CD4-positive, alpha-beta T cell treated with Interleukin-10 for 1 hour (primary cell): ENCODE results near the gene LOC101059915.
"Not testable (repeated sequence)": the region's sequence is repeated elsewhere in the genome, so short reads cannot be mapped to it uniquely, and the experiment has no call there.

Source experiments
- DNase-seq: peaks from one replicate; pipeline ENCODE4 v3.0.0-alpha.2; 2020

Gene LOC101059915

DNA sequence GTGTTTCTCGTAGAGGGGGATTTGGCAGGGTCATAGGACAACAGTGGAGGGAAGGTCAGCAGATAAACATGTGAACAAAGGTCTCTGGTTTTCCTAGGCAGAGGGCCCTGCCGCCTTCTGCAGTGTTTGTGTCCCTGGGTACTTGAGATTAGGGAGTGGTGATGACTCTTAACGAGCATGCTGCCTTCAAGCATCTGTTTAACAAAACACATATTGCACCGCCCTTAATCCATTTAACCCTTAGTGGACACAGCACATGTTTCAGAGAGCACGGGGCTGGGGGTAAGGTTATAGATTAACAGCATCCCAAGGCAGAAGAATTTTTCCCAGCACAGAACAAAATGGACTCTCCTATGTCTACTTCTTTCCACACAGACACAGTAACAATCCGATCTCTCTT lies 22.9 kb upstream of the LOC101059915 start:
- DNase-seq: not testable (repeated sequence)

DNA sequence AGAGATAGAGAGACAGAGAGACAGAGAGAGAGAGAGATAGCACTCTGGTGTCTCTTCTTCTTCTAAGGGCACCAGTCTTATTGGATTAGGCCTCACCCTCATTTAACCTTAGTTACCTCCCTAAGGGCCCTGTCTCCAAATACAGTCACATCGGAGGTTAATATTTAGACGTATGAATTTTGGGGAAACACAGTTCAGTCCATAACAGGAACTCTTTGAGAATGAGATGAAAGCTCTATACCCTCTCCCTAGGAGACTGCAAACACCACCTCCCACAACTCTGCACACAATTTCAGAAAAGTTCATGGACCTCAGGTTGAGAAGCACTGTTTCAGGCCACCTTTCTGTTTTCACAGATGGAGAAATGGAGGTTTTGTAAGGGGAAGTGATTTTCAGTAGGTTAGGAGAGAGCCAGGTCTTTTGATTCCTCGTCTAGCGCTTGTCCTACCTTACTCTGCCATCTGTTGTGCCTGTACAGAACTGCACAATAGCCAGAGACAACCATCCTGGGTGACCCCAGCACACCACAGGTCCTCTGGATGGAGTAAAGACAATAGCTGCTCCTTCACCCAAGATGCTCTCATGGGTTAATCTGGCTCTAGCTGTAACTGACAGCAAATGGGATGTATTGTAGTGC lies 16.9 kb upstream of the LOC101059915 start:
- peak; percentile 54 for DNase-seq

DNA sequence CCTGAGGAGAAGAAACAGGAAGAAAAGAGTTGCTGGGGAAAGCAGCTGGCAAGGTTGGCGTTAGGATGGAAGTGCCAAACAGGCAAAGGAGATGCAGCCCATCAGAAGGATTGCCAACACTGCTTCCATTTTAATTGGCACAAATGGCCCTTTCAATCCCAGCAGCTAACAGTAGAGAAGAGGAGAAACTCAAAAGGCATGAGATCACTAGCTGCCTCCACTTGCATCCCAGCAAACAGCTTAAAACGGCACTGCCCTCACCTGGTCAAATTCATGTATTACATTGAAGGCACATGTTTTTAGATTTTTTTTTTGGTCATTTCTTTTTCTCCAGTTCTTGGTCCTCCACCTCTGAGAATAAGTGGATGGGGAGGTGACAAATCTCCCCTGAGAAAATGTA lies 14.9 kb upstream of the LOC101059915 start:
- peak; percentile 69 for DNase-seq

DNA sequence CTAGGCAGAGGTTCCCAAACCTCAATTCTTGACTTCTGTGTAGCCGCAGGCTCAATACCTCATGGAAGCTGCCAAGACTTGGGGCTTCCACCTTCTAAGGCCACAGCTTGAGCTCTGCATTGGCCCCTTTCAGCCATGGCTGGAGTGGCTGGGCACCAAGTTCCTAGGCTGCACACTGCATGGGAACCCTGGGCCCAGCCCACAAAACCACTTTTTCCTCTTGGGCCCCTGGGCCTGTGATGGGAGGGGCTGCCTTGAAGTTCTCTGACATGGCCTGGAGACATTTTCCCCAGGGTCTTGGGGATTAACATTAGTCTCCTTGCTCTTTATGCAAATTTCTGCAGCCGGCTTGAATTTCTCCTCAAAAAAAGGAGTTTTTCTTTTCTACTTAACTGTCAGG lies 14.0 kb upstream of the LOC101059915 start:
- no peak for DNase-seq

DNA sequence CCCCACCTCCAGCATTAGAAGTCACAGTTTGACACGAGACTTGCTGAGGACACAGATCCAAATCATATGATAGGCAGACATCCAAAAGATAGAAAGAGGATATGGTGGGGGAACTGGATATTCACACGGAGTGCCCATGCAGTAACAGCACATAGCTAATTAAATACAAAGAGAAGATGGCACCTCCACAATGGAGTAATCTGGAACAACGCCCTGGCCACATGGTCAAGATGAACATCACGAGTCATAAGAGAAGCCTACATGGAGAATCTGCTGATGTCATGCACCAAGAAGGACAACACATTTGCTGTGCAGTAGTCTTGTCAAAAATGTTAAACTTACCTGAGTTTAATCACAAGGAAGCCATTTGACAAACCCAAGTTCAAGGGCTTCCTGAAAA lies 10.1 kb upstream of the LOC101059915 start:
- no peak for DNase-seq

DNA sequence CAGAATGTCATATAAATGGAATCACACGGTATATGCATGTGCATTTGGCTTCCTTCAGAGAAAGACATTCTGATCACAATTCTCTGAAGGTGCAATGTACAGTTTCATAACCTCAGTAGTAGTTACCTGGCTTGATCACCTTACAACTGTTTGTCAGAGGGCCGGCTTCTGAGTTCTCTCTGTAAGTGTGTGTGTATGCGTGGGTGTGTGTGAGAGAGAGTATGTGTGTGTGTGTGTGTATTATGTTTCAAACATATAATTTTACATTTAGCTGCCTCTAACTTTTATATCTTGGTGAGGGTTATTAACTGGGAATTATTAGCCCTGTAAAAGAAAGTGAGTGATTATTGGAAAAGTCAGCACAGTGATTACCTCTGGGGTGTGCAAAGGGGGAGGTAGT lies 8.0 kb upstream of the LOC101059915 start:
- no peak for DNase-seq

DNA sequence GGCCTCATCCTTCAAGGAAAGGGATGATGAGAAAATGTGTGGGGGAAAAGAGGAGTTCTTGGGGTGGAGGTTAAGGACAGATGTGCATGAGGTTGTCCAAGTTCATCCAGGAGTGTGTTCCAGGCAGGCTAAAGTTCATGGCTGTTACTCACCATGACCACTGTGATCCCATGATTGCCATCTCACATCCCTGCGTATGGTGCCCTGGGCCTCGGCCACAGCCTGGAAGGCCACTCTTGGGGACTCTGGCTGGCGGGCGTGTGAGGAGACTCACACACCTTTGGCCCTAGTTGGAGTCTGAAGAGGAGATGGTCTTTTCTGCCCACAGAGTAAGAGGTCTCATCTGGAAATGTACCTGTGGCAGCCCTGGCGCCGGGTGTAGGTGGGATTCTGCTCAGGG lies 7.4 kb upstream of the LOC101059915 start:
- DNase-seq: no peak

DNA sequence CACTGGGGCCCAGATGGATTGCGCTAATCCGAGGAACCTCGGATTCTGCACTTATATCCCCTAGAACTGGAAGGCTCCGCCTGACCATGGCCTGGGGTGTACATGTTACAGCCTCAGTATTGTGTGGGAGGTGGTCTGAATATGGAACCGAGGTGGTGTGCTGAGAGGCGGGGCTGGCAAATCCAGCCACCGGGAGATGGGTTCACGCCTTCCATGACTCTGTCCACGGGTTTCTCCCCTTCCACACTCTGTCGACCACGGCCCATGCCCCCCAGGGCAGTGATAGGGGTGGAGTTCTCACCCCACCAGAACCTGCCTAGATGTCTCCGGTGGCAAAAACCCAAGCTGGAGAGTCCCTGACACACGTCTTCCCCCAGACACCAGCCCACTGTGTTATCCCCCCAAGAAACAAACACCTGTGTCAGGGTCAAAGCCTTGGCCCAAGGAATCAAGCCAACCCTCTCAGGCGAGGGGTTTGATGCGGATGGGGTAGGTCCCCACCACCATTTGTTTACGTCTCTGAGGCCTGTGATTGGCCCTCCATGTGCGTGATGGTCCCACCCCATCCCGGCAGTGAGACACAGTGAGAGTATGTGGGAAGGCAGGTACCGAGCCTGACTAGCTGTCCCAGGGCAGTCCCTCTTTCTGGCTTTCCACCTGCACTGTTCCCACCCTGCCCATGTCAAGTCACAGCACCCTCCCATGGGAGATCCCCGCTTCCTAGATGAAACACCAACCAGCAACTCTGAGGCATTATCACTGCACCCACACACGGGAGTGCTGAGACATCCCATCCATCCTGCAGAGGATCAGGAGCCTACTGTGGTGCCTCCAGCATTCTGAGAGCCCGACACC lies 6.6 kb upstream of the LOC101059915 start:
- no peak for DNase-seq

DNA sequence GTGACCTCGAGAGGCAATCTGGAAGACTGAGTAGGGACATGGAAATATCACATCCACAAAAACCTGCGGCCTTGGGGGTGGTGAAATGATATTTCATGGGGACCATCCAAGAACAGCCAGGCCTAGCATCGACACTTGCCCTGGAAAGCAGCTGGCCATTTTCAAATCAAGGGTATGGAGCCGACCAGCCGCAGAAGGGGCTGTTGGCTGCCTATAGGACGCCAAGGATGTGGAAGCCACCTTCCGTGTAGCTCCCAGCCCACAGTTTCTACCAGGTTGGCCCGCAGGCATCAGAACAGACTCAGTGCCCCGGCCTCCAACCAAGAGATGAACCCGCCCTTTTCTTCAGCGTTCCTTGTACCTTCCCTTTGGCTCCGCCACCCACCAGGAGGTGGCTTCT lies 5.4 kb upstream of the LOC101059915 start:
- DNase-seq: no peak

DNA sequence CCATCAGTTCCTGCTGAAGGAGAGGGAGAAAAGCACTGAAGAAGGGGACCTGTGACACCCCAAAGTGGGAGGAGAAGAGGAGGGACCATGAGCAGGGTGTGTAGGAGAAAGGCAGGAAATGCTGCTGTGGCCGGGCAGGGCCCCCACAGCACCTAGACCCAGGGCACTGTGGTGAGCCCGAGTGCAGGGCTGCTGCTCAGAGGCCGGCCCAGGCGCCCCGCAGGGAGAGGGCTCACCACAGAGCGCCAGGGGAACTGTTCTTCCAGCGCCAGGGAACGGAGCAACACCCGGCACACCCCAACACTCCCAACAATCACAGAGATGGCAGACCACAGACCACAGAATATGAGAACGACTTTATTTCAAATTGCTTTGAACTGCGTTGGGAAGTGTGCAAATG lies 4.7 kb upstream of the LOC101059915 start:
- DNase-seq: peak; percentile 11

DNA sequence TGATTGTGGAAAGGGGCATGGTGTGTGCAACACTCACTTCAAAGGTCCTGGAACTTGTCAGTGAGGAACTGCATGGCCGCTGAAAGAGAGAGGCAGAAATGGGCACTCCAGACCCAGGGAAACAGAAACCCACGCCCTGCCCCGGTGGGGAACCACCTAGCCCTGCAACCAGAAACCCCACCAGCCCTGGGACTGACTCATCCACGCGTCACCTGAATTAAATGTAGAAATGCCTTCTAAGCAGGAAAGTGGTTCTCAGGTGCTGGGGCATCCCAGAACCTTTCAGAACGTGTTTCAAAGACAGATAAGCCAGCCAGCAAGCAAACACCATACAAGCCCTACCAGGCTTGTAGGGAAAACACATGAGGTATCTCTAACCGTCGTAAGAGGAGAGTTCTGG lies 4.1 kb upstream of the LOC101059915 start:
- DNase-seq: peak; percentile 41

DNA sequence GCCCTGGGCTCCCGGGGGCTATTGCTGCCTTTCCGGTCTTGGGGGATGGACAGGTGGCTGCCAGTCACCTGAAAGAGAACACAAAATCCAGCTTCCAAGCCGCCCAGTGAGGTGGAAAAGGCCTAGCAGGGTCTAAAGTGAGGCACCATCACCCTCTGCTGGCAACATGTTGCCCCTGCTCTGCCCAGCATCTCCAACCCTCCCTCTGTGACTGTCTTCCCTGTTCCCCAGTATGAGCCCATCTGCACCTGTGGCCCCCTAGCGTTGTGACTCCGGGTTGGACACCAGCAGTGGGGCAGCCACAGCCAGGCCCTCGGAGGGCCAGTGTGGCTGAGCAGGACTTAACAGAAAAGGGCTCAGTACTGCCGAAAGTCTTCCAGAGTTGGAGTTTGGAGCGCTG lies 3.1 kb upstream of the LOC101059915 start:
- not testable (repeated sequence) for DNase-seq

DNA sequence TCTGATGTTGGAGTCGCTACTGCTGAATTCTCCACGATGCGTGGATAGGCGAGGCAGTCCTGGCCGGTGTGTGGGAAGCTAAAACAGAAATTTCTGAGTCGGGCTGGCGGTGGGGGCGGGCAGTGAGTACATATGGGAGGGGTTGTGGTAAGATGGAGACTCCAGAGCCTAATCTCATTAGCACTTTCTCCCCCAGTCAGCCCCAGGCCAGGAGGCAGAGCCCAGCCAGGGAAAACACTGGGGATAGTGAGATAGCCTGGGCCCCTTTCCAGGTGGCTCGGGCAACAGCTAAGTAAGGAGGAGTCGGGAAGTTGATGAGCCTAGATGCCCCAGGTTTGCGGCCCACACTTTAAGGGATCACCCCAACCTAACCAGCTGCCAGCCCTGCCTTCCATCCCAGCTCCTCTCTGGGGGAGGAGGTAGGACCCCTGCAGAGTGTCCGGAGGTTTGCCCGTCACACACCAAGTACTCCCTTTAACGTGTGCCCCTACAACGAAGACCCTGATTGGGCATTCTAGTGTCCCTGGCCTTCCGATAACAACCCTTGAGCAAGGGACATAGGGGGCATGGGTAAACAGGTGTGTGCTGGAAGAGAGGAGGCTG lies 2.4 kb upstream of the LOC101059915 start:
- DNase-seq: no peak

DNA sequence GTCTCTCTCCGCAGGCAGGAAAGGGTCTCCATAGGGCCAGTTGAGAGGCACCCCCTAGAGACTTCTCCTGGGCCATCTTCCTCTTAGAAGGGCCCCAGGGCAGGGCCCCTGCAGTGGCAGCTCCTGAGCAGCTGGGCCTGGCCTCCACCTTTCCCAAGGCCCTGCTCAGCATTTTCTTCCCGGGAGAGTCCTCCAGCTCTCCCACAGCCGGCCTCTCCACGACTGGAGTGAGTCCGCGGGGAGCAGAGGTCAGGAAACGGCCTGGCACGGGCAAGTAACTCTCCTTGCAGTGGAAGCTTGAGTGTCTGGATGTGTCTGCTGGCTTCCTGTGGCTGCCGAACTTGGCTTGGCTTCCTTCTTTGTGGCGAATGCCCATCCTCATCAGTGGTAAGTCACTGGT lies 1.6 kb upstream of the LOC101059915 start:
- DNase-seq: no peak

DNA sequence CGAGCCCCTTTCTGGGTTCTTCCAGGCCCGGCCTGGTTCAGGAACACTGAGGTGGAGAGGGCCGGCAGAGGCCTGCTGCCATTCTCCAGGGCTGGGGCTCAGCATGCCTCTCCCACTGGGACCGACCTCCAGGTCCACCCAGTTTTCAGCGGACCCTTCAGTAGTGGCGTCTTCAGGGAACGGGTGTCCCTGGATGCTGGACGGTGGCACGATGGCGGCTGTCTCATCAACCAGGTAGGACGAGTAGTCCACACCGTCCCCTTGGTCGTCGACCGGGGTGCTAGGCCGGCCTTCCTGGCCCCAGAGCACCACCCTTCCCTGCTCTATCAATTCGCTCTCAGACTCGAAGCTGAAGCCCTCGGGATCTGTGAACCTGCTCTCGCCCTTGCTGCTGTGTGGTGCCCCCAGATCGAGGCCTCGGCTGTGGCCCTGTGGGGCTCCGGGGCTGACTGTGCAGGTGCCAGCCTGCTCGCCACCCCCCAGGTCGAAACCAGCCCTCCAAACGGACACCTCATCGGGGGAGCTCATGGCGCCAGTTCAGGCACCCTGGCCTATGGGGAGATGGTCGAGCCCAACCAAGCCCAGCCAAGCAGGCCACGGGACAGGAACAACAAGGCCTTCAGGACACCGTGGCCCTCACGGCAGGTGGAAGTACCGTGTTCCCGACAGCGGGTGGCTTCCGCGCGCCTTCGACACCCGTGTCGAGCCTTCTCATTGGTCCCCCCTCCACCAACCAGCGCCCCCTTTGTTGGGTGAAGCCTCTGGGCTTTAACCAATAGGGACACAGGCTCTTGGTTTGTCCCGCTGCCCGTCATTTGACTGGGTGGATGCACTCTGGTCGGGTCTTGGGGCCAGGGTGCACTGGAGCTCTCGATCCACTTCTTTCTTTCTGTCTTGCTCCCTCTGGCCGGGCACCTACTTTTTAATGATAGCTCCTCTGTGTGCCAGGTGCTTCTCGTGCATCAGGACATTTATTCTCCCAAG lies 814 bp upstream of the LOC101059915 start:
- no peak for DNase-seq

DNA sequence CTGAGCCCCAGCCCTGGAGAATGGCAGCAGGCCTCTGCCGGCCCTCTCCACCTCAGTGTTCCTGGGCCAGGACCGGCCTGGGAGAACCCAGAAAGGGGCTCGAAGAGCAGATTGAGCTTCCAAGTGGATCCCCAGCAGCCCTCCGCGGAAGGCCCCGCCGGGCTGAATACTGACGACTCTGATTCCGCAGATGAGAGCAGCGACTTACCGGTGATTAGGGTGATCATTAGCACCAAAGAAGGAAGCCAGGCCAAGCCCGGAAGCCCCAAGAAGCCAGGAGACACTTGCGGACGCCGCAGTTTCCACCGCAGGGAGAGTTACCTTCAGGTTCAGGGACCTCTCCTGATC lies 876 bp downstream of the LOC101059915 start:
- no peak for DNase-seq

DNA sequence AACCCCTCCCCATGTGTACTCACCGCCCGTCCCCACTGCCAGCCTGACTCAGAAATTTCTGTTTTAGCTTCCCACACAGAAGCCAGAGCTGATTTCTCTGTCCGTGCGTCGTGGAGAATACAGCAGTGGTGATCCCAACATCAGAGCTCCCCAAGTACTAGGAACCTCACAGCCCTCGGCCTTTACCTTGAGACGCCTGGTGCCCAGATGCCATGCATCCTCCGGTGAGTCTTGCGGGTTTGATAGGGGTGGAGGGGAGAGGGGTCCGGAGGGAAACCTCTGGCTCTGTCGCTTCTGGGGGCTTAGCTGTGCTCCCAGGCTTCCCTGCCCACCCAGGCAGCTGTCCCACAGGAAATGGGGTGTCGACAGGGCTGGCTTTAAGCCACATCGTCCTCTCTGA lies 2.1 kb downstream of the LOC101059915 start:
- no peak for DNase-seq

DNA sequence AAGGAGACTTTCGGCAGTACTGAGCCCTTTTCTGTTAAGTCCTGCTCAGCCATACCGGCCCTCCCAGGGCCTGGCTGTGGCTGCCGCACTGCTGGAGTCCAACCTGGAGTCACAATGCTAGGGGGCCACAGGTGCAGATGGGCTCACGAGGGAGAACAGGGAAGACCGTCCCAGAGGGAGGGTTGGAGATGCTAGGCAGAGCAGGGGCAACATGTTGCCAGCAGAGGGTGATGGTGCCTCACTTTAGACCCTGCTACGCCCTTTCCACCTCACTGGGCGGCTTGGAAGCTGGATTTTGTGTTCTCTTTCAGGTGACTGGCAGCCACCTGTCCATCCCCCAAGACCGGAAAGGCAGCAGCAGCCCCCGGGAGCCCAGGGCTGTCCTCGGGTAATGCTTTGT lies 2.6 kb downstream of the LOC101059915 start:
- DNase-seq: peak; percentile 31

DNA sequence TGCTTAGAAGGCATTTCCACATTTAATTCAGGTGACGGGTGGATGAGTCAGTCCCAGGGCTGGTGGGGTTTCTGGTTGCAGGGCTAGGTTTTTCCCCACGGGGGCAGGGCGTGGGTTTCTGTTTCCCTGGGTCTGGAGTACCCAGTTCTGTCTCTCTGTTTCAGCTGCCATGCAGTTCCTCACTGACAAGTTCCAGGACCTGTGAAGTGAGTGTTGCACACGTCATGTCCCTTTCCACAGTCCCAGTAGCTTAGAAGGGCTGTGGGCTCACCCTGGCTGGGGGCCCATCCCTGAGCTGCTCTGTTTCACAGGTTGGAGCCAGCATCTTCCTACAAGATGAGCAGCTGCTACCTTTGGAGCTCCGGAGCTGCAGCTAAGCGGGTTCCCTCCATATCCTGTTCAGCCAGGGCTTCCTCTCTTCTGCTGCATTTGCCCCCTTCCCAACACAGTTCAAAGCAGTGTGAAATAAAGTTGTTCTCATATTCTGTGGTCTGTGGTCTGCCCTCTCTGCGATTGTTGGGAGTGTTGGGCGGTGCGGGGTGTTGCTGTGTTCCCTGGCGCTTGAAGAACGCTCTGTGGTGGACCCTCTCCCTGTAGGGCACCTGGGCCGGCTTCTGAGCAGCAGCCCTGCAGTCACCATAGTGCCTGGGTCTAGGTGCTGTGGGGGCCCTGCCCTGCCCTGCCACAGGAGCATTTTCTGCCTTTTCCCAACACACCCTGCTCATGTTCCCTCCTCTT lies 3.9 kb downstream of the LOC101059915 start:
- DNase-seq: no peak

DNA sequence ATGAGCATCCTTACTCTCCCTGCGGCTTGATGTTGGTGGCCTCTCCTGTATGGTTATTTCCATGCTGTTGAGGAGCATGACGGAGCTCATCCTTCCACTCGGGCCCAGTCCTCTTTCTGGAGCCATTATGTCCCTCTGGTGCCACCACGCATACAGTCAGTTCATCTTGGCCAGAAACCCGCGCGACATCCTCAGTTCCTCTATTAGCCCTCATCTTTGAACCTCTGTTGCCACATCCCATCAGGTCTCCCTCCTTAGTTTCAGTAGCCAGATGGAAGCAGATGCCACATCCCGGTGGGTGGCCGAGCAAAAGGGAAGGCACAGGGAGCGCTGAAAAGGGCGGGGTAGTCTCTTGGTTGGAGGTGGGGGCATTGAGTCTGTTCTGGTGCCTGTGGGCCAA lies 4.6 kb downstream of the LOC101059915 start:
- DNase-seq: no peak

DNA sequence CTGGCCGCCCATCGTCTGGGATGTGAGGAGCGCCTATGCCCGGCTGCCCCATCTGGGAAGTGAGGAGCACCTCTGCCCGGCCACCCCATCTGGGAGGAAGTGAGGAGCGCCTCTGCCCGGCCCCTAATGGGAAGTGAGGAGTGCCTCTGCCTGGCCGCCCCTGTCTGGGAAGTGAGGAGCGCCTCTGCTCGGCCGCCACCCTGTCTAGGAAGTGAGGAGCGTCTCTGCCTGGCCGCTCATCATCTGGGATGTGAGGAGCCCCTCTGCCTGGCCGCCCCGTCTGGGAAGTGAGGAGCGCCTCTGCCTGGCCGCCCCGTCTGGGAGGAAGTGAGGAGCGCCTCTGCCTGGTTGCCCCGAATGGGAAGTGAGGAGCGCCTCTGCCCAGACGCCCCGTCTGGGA lies 8.3 kb downstream of the LOC101059915 start:
- DNase-seq: not testable (repeated sequence)
